ENCODE results near the gene GPRASP2.
"Not testable (repeated sequence)": the region's sequence is repeated elsewhere in the genome, so short reads cannot be mapped to it uniquely, and the experiment has no call there.

Gene GPRASP2
- total RNA-seq = 0.78 to 3.0 (median 1.7) reads per million in 3 experiments

DNA sequence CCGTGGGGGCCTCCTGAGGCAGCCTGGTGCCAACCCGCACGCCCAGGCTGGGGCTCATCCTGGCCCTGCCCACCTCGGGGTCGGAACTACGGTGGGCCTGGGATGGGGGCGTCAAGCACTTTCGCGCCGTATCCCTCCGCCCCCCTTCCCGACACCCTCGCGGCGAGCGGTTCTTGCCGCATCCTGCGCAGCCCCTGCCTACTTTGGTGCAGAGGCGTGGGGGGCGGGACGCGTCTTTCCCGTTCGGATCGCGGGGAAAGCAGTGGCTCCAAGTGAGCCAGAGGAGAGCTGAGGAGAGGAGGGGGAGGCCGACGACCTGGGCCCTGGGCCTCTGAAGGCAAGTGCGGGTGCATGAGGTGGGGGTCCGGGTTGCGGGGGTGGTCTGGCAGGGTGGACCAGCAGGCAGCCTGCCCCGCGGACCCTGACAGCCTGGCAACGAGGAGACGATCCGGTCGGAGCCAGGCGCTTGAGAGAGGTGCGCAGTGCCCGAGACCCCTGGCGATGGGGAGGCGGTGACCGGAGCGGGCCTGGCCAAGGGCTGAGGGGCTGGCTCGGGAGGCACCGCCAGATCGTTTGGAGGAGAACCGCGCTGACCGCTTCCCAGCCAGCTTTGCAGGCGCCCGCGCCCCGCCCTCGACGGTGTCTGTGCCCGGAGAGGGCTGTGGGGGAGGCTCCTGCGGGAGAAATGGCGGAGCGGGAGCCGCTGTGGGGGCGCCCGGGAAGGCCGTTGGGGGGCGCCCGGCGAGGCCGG is at the start of gene GPRASP2:
Gene GPRASP2 (plus strand): TSS at position 233 of the 751 bp plus-strand sequence. CDS start 2,422 bp downstream, outside the sequence.
- peak; percentile 9 for DNase-seq

DNA sequence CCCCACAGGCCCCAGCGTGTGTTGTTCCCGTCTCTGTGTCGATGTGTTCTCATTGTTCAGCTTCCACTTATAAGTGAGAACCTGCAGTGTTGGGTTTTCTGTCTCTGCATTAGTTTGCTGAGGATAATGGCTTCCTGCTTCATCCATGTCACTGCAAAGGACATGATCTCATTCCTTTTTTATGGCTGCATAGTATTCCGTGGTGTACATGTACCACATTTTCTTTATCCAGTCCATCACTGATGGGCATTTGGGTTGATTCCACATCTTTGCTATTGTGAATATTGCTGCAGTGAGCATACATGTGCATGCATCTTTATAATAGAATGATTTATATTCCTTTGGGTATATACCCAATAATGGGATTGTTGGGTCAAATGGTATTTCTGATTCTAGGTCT is 48.4 kb upstream of the GPRASP2 start:
- DNase-seq = not testable (repeated sequence)

DNA sequence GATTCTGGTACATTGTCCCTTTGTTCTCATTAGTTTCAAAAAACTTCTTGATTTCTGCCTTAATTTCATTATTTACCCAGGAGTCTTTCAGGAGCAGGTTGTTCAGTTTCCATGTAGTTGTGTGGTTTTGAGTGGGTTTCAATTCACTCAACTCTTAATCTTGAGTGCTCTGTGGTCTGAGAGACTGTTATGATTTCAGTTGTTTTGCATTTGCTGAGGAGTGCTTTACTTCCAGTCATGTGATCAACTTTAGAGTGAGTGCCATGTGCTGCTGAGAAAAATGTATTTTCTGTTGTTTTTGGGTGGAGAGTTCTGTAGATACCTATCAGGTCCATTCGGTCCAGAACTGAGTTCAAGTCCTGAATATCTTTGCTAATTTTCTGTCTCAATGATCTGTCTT is 45.2 kb upstream of the GPRASP2 start:
- DNase-seq = not testable (repeated sequence)

GRCh38 chrX:102669526-102669925 is 42.7 kb upstream of the GPRASP2 start:
- no peak for DNase-seq

DNA sequence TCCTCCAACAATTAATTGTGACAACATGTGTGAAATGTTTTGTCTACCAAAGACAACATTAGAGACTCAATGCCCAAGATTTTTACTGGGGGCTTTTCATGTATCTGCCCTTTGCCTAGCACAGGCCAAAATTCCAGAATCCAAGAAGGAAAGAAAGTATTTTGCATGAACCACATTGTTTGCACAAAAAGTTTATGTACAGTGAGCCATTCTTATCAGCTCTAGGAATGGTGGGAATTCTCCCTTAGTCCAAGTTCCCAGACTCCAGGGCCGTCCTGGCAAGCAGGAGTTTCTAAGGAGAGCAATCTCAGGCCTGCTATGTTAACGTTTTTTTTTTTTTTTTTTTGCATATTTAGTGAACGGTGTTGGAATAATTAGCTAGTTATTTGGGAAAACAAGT is 39.4 kb upstream of the GPRASP2 start:
- DNase-seq = no peak

GRCh38 chrX:102677479-102677878 is 34.8 kb upstream of the GPRASP2 start:
- DNase-seq = not testable (repeated sequence)

GRCh38 chrX:102684772-102685520 is 27.3 kb upstream of the GPRASP2 start:
- DNase-seq = no peak

DNA sequence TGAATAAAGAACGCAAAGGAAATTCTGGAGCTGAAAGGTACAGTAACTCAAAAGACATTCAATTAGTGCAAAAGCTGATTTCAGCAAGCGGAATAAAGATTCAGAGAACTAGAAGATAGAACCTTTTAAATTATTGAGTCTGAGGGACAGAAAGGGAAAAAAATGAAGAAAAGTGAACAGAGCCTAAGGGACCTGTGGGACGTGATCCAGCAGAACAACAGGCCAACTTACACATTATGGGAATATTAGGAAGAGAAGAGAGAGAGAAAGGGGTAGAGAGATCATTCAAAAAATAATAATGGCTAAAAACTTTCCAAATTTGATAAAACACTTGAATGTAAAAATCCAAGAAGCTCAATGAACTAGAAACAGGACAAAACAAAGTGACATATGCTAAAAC is 17.5 kb upstream of the GPRASP2 start:
- no peak for DNase-seq

GRCh38 chrX:102696306-102696705 is 15.9 kb upstream of the GPRASP2 start:
- DNase-seq = no peak

DNA sequence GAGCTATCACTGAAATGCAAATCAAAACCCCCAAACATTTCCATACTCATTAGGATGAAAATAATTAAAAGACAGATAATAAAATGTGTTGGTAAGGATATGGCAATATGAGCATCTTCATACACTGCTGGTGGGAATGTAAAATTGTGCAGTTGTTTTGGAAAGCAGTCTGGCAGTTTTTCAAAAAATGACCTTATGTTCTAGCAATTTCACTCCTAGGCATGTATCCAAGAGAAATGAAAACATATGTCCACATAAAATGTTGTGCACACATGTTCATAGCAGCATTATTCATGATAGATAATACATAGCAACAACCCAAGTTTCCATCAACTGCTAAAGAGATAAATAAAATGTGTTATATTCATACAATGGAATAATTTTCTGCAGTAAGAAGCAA is 14.8 kb upstream of the GPRASP2 start:
- DNase-seq = no peak

GRCh38 chrX:102708900-102709299 is 3.3 kb upstream of the GPRASP2 start:
- no peak for DNase-seq

DNA sequence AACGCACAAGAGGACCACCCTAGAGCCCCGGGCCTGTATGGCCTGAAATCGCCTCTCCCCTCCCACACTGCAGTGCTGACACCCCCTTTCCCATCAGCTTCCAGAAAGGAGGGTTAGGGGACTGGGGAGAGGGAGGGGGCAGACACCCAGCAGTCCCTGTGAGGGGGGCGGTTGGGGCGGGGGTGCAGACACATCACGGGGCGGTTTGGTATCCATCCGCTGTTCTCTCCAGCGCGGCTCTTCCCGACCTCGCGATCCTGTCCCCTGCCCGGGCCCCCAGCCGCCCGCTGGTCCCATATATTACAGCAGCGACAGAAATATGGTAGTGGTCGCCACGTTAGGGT is 404 bp upstream of the GPRASP2 start:
- no peak for DNase-seq

DNA sequence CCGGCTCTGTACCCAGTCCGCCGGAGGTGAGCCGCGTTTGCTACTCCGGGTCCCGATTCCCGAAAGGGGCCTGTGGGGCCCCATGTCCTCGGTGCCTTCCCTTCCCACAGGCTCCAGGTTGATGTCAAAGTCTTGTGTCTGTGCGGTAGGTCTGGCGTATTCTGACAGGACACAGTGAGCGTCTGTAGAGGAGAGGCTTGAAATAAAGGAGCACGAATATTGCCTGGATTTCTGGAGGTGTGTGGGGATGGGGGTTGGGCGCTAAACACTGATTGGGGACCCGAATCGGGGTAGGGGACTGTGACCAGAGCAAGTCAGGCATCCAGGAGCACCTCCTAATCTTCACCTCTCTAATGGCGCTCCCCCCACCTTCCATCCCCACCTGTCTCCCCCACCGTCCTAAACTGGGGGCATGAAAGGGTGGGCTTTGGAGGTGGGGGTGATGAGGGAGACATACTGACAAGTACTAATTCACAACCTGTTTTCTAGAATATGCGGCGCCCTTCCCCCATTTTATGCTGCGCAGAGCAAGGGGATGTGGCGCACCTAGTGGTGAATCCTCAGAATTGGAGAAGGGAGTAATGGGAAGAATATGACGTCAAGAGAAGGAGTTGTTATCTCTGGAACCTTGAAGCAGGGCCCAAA is 855 bp downstream of the GPRASP2 start:
- peak; percentile 6 for DNase-seq

DNA sequence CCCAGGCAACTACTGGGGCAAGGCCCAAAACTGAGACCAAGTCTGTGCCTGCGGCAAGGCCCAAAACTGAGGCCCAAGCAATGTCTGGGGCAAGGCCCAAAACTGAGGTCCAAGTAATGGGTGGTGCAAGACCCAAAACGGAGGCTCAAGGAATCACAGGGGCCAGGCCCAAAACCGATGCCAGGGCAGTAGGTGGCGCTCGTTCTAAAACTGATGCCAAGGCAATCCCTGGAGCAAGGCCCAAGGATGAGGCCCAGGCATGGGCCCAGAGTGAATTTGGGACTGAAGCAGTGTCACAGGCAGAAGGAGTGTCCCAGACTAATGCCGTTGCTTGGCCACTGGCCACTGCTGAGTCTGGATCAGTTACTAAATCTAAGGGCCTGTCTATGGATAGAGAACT is 2.7 kb downstream of the GPRASP2 start:
- no peak for DNase-seq

DNA sequence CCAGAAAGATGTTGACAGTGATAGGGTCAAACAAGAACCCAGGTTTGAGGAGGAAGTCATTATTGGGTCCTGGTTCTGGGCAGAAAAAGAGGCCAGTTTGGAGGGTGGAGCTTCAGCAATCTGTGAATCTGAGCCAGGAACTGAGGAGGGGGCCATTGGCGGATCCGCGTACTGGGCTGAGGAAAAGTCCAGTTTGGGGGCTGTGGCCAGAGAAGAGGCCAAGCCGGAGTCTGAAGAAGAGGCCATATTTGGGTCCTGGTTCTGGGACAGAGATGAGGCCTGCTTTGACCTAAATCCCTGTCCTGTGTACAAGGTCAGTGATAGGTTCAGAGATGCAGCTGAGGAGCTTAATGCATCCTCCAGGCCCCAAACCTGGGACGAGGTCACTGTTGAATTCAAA is 3.7 kb downstream of the GPRASP2 start:
- DNase-seq = no peak

DNA sequence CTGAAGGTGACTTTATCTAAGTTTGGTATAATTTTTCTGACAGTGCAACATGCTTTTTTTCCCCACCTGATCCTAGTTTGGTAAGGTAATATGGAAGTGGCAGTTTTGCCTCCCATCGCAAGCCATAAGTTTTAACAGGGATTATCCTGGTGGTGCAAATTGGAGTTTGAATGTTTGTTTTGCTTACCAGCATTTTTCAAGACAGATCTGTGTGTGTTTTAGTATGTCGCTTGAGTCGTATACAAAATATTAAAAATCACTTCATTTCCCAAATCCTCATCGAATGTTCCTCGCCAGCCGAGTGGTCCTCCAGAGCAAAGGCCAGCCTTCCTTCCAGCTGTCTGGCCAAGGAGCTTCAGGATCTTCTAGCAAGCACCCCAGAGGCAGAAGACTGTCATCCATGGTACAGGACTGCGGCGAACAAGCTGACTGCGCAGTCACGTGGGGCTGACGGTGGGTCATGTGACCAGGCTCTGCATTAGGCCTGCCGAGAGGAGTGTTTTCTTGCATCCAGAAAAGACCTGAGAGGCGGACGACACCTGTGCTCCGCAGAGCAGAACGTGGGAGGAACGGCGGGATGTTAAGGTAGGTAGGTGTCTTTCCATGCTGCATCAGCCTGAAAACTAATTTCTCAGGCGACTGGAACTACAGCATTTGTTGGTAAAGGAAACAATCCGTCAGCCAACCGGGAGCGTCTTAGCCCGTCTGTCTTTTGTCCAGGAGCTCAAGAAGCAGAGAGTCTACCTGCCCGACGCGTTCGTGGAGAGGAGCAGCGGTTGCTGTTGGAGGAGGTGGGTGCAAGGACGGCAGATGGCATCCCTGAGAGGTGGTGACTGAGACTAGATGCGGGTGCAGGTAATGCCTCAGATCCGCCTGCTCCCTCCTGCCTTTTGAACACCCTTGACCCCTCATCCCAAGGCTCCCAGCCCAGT is 8.3 kb downstream of the GPRASP2 start, which contains the start of gene GPRASP3:
Gene GPRASP3 (plus strand): TSS at position 507 of the 932 bp plus-strand sequence. CDS start 28,253 bp downstream, outside the sequence.
- DNase-seq = peak; percentile 62

- not testable (repeated sequence) for DNase-seq
These were observed 8.9 kb downstream of the GPRASP2 start for GRCh38 chrX:102721169-102721506.

GRCh38 chrX:102723456-102723855 is 11.2 kb downstream of the GPRASP2 start:
- no peak for DNase-seq

- no peak for DNase-seq
These were observed 15.5 kb downstream of the GPRASP2 start for GRCh38 chrX:102727761-102728160.

DNA sequence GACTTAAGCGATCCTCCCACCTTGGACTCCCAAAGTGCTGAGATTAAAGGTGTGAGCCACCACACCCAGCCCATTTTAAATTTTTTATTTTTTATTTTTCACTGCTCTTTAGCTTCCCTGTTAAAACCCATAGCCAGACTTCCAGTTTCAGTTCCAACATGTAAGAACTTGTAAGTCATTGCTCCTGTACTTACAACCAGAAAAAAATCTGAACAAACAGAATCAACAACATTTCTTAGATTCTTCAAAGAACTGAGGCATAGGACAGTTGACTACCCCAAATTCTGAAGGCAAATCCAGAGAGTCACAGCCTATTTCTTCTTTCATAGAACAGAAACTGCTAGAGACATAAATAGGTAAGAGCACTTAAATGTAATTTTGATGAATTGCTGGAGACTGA is 16.4 kb downstream of the GPRASP2 start:
- no peak for DNase-seq

GRCh38 chrX:102739657-102740056 is 27.4 kb downstream of the GPRASP2 start:
- no peak for DNase-seq

GRCh38 chrX:102744307-102744706 is 32.1 kb downstream of the GPRASP2 start:
- no peak for DNase-seq

DNA sequence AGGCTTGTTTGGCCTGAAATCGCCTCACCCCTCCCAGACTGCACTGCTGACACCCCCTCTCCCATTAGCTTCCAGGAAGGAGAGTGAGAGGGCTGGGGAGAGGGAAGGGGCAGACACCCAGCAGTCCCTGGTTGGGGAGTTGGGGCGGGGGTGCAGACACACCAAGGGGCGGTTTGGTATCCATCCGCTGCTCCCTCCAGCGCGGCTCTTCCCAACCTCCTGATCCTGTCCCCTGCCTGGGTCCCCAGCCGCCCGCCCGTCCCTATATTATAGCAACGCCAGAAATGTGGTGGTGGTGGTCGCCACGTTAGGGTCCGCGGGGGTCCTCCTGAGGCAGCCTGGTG is 33.2 kb downstream of the GPRASP2 start:
- no peak for DNase-seq

Measured in central memory CD4-positive, alpha-beta T cell (primary cell).